K562 (cell line): Measurements from ENCODE around the gene TSPYL6. TPM values are rescaled to one million over a fixed set of nuclear protein-coding genes. Genes with fewer than 3 reads are reported as not detected.
A peak's percentile ranks its signal among the peaks of the same experiment; 100 is the strongest.

Source experiments
- ATF1 ChIP-seq, 2 experiments: fragments of 450-650 bp in 1 of 2; IDR thresholded peaks; 2 replicates each; pipeline ENCODE4 v1.6.1; 2016; ENCODE audit warnings: missing compliant biosample characterization in 1 of 2, missing genetic modification characterization in 1 of 2
- ESRRA ChIP-seq: fragments of 450-650 bp; IDR thresholded peaks from 2 replicates; pipeline ENCODE4 v1.6.1; 2014; ENCODE audit warnings: low read depth, mild to moderate bottlenecking, moderate library complexity, borderline replicate concordance
- HMBOX1 ChIP-seq: sonication (generic); IDR thresholded peaks from 2 replicates; pipeline ENCODE4 v1.6.1; 2016
- MCM2 ChIP-seq: fragments of 450-650 bp; IDR thresholded peaks from 2 replicates; pipeline ENCODE4 v1.6.1; 2017; ENCODE audit warnings: low read depth, mild to moderate bottlenecking
- MYC ChIP-seq, 2 experiments: fragments of 250-450 bp in 1 of 2; sonication (Bioruptor Pico) in 1 of 2; IDR thresholded peaks; 2 replicates each; pipeline versions ENCODE4 v1.5.1 to v1.6.1; 2012 to 2021; ENCODE audit warnings: low read depth in 2 of 2, borderline replicate concordance in 1 of 2, improper control_type of control experiment in 1 of 2, low read length in 1 of 2, mild to moderate bottlenecking in 1 of 2, moderate library complexity in 1 of 2
- RB1 ChIP-seq: fragments of 450-650 bp; IDR thresholded peaks from 2 replicates; pipeline ENCODE4 v1.6.1; 2017; ENCODE audit warnings: low read depth, mild to moderate bottlenecking
- RBFOX2 ChIP-seq: fragments of 200-400 bp; formaldehyde crosslinking; IDR thresholded peaks from 2 replicates; pipeline ENCODE4 v1.6.1; 2017; ENCODE audit warnings: low read depth, mild to moderate bottlenecking, low read length, moderate library complexity
- SLC30A9 ChIP-seq: fragments of 250-450 bp; sonication (Bioruptor Pico); IDR thresholded peaks from 2 replicates; pipeline ENCODE4 v1.8.0; 2022; ENCODE audit warnings: mild to moderate bottlenecking, moderate library complexity
- SMAD2 ChIP-seq: fragments of 150-350 bp; IDR thresholded peaks from 2 replicates; pipeline ENCODE4 v1.6.1; 2014; ENCODE audit warnings: low read depth, mild to moderate bottlenecking, low read length
- TGIF2 ChIP-seq: sonication (generic); formaldehyde crosslinking; IDR thresholded peaks from 2 replicates; pipeline ENCODE4 v1.8.1; 2022; ENCODE audit warnings: mild to moderate bottlenecking, missing genetic modification reagents, moderate library complexity
- YY1 ChIP-seq, 3 experiments: IDR thresholded peaks; 2 replicates each; pipeline ENCODE4 v1.6.1; 2011; ENCODE audit warnings: low read length in 2 of 3, mild to moderate bottlenecking in 2 of 3, moderate library complexity in 2 of 3, borderline replicate concordance in 1 of 3, control low read depth in 1 of 3, low read depth in 1 of 3; ENCODE audit not compliant: insufficient read depth in 3 of 3, insufficient replicate concordance in 2 of 3, control insufficient read depth in 1 of 3, insufficient read length in 1 of 3; ENCODE audit errors: extremely low read depth in 1 of 3
- ZBTB12 ChIP-seq: fragments of 250-450 bp; sonication (Bioruptor Pico); IDR thresholded peaks from 2 replicates; pipeline ENCODE4 v1.4.0; 2020
- ZNF232 ChIP-seq: sonication (generic); formaldehyde crosslinking; IDR thresholded peaks from 2 replicates; pipeline ENCODE4 v1.8.0; 2022; ENCODE audit warnings: mild to moderate bottlenecking, missing genetic modification reagents
- ZNF253 ChIP-seq: fragments of 250-450 bp; sonication (Bioruptor Pico); conservative IDR thresholded peaks from 2 replicates; pipeline ENCODE4 v1.6.1; 2021; ENCODE audit warnings: mild to moderate bottlenecking
- ZNF592 ChIP-seq: fragments of 450-650 bp; IDR thresholded peaks from 2 replicates; pipeline ENCODE4 v1.6.1; 2017; ENCODE audit warnings: antibody characterized with exemption, mild to moderate bottlenecking
- polyA plus RNA-seq, 8 experiments: library from polyadenylated mRNA; depleted of rRNA in 4 of 8; stranded (reverse) in 5 of 8; unstranded in 3 of 8; fragments of >200 nt; fragmentation: Nextera tagmentation in 2 of 8; fragmentation: Illumina TruSeq in 1 of 8; extraction: Ambion mirVana in 2 of 8; extraction: Trizol in 1 of 8; gene quantifications; 2 replicates each; pipeline versions ENCODE4 v1.2.1 to v1.2.3, GENCODE V29; 2011 to 2014; ENCODE audit warnings: inconsistent platforms in 1 of 8, missing spikeins in 1 of 8
- total RNA-seq, 7 experiments: library from RNA; depleted of rRNA in 6 of 7; stranded (reverse); fragments of >200 nt in 6 of 7; fragmentation: Illumina TruSeq in 2 of 7; extraction: Trizol in 2 of 7; gene quantifications; 2 replicates each; pipeline versions ENCODE4 v1.2.1 to v1.2.3, GENCODE V29; 2011 to 2021; ENCODE audit warnings: low replicate concordance in 1 of 7
- TF ChIP-seq, protein P1 (sequence below): fragments of 250-450 bp; sonication (Bioruptor Pico); IDR thresholded peaks from 2 replicates; pipeline ENCODE4 v1.4.0; 2020; ENCODE audit warnings: borderline replicate concordance
- TF ChIP-seq, protein P2 (sequence below): fragments of 450-650 bp; IDR thresholded peaks from one replicate; pipeline ENCODE4 v1.6.1; 2018; ENCODE audit warnings: mild to moderate bottlenecking, moderate library complexity; ENCODE audit not compliant: partially characterized antibody

Gene TSPYL6
- total and polyA plus RNA-seq, 9 of the 15 experiments (the other 6 are each of a cell fraction or from before 2014, with no cell fraction given), result 1.5 to 10.1 (median 7.6) TPM

GRCh38 chr2:54256091-54256694 lies at the start of gene TSPYL6 (continued):
- TF ChIP-seq RB1, result no peak
- TF ChIP-seq, protein P1, sequence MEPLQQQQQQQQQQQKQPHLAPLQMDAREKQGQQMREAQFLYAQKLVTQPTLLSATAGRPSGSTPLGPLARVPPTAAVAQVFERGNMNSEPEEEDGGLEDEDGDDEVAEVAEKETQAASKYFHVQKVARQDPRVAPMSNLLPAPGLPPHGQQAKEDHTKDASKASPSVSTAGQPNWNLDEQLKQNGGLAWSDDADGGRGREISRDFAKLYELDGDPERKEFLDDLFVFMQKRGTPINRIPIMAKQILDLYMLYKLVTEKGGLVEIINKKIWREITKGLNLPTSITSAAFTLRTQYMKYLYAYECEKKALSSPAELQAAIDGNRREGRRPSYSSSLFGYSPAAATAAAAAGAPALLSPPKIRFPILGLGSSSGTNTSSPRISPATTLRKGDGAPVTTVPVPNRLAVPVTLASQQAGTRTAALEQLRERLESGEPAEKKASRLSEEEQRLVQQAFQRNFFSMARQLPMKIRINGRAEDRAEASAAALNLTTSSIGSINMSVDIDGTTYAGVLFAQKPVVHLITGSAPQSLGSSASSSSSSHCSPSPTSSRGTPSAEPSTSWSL (CRISPR knock-in tag), result no peak
- TF ChIP-seq, protein P2, sequence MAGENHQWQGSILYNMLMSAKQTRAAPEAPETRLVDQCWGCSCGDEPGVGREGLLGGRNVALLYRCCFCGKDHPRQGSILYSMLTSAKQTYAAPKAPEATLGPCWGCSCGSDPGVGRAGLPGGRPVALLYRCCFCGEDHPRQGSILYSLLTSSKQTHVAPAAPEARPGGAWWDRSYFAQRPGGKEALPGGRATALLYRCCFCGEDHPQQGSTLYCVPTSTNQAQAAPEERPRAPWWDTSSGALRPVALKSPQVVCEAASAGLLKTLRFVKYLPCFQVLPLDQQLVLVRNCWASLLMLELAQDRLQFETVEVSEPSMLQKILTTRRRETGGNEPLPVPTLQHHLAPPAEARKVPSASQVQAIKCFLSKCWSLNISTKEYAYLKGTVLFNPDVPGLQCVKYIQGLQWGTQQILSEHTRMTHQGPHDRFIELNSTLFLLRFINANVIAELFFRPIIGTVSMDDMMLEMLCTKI, result no peak
- TF ChIP-seq TGIF2 (CRISPR knock-in tag), result no peak
- TF ChIP-seq MCM2, result no peak
- TF ChIP-seq ATF1 (CRISPR knock-in tag; IDR thresholded peaks at IDR 0.05), result no peak
- peak; percentile 20; the same call in 1 of the 2 replicates for TF ChIP-seq ATF1 (tag; IDR thresholded peaks at IDR 0.05)
- TF ChIP-seq MYC (IDR thresholded peaks at IDR 0.05; ENCODE audit: low read depth, low read length), result peak; percentile 23; the same call in 1 of the 2 replicates
- no peak for TF ChIP-seq MYC (CRISPR knock-in tag; IDR thresholded peaks at IDR 0.05; ENCODE audit: borderline replicate concordance, low read depth)
- TF ChIP-seq YY1 (IDR thresholded peaks at IDR 0.05; ENCODE audit: borderline replicate concordance in 1 of 3, control insufficient read depth in 1 of 3, extremely low read depth in 1 of 3, insufficient read depth in 3 of 3, insufficient read length in 1 of 3, insufficient replicate concordance in 2 of 3, low read depth in 1 of 3, low read length in 2 of 3), result peak; percentile 48 to 86 (median 77)
- peak; percentile 79; the same call in 1 of the 2 replicates for TF ChIP-seq HMBOX1
- no peak for TF ChIP-seq ZNF253 (CRISPR knock-in tag)
- no peak for TF ChIP-seq ZNF592
- TF ChIP-seq ZBTB12 (CRISPR knock-in tag), result no peak
- no peak for TF ChIP-seq ESRRA
- no peak for TF ChIP-seq SMAD2
- no peak for TF ChIP-seq ZNF232 (CRISPR knock-in tag)
- TF ChIP-seq SLC30A9, result no peak
- TF ChIP-seq RBFOX2, result peak; percentile 90
